ENCODE data around the gene BBC3. TPM values are rescaled to one million over a fixed set of nuclear protein-coding genes. Genes with fewer than 3 reads are reported as not detected.
A peak's percentile ranks its signal among the peaks of the same experiment; 100 is the strongest.

The BBC3 gene
- total RNA-seq, 1 experiment from 2014 or later: 49.5 TPM

DNA sequence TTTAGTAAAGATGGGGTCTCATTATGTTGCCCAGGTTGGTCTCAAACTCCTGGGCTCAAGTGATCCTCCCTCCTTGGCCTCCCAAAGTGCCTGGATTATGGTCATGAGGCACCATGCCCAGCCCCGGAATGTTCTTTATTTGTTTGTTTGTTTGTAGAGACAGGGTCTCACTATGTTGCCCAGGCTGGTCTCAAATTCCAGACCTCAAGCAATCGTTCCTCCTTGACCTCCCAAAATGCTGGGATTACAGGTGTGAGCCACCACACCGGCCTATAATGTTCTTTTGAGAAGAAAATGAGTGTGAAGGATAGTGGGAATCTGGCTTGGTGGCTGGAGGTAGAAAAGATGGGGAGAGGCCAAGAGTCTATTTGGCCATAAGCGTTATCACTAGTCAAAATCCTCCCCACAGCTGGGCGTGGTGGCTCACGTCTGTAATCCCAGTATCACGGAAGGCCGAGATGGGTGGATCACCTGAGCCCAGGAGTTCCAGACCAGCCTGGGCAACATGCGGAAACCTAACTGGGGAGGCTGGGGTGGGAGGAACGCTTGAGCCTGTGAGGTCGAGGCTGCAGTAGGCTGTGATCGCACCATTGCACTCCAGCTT is 5.2 kb upstream of the BBC3 start:
- peaks cover 33% of the 10 kb centered on the region for H3K4me1 Mint-ChIP-seq
- DNase-seq (ENCODE audit: low spot score) (no peak), ATAC-seq (no peak)
- no peak overlapping the region for H3K4me3 Mint-ChIP-seq
- no peaks in the 10 kb centered on the region for H3K36me3 Mint-ChIP-seq
- TF ChIP-seq, protein P1, sequence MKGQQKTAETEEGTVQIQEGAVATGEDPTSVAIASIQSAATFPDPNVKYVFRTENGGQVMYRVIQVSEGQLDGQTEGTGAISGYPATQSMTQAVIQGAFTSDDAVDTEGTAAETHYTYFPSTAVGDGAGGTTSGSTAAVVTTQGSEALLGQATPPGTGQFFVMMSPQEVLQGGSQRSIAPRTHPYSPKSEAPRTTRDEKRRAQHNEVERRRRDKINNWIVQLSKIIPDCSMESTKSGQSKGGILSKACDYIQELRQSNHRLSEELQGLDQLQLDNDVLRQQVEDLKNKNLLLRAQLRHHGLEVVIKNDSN (CRISPR knock-in tag; IDR thresholded peaks at IDR 0.05): no peak
- TF ChIP-seq, protein P2, sequence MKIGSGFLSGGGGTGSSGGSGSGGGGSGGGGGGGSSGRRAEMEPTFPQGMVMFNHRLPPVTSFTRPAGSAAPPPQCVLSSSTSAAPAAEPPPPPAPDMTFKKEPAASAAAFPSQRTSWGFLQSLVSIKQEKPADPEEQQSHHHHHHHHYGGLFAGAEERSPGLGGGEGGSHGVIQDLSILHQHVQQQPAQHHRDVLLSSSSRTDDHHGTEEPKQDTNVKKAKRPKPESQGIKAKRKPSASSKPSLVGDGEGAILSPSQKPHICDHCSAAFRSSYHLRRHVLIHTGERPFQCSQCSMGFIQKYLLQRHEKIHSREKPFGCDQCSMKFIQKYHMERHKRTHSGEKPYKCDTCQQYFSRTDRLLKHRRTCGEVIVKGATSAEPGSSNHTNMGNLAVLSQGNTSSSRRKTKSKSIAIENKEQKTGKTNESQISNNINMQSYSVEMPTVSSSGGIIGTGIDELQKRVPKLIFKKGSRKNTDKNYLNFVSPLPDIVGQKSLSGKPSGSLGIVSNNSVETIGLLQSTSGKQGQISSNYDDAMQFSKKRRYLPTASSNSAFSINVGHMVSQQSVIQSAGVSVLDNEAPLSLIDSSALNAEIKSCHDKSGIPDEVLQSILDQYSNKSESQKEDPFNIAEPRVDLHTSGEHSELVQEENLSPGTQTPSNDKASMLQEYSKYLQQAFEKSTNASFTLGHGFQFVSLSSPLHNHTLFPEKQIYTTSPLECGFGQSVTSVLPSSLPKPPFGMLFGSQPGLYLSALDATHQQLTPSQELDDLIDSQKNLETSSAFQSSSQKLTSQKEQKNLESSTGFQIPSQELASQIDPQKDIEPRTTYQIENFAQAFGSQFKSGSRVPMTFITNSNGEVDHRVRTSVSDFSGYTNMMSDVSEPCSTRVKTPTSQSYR (CRISPR knock-in tag; IDR thresholded peaks at IDR 0.05): no peak
- TF ChIP-seq AR (CRISPR knock-in tag; IDR thresholded peaks at IDR 0.05) (no peak), ZNF121 (CRISPR knock-in tag; IDR thresholded peaks at IDR 0.05) (peak; percentile 58; the same call in 1 of the 2 replicates), HMGA2 (CRISPR knock-in tag; IDR thresholded peaks at IDR 0.05) (no peak), SMAD3 (CRISPR knock-in tag; IDR thresholded peaks at IDR 0.05; ENCODE audit: borderline replicate concordance) (no peak), ZBTB21 (CRISPR knock-in tag; IDR thresholded peaks at IDR 0.05; ENCODE audit: borderline replicate concordance) (no peak)
- TF ChIP-seq, protein P3, sequence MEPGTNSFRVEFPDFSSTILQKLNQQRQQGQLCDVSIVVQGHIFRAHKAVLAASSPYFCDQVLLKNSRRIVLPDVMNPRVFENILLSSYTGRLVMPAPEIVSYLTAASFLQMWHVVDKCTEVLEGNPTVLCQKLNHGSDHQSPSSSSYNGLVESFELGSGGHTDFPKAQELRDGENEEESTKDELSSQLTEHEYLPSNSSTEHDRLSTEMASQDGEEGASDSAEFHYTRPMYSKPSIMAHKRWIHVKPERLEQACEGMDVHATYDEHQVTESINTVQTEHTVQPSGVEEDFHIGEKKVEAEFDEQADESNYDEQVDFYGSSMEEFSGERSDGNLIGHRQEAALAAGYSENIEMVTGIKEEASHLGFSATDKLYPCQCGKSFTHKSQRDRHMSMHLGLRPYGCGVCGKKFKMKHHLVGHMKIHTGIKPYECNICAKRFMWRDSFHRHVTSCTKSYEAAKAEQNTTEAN (CRISPR knock-in tag; IDR thresholded peaks at IDR 0.05): no peak
- H3K27ac Mint-ChIP-seq: no peak overlapping the region
- peaks cover 27% of the 10 kb centered on the region for H3K27me3 Mint-ChIP-seq (ENCODE audit: low read depth)
- POLR2A ChIA-PET: no interaction called here
- CTCF ChIA-PET: no interaction called here
- no peaks in the 10 kb centered on the region for H3K9me3 Mint-ChIP-seq

DNA sequence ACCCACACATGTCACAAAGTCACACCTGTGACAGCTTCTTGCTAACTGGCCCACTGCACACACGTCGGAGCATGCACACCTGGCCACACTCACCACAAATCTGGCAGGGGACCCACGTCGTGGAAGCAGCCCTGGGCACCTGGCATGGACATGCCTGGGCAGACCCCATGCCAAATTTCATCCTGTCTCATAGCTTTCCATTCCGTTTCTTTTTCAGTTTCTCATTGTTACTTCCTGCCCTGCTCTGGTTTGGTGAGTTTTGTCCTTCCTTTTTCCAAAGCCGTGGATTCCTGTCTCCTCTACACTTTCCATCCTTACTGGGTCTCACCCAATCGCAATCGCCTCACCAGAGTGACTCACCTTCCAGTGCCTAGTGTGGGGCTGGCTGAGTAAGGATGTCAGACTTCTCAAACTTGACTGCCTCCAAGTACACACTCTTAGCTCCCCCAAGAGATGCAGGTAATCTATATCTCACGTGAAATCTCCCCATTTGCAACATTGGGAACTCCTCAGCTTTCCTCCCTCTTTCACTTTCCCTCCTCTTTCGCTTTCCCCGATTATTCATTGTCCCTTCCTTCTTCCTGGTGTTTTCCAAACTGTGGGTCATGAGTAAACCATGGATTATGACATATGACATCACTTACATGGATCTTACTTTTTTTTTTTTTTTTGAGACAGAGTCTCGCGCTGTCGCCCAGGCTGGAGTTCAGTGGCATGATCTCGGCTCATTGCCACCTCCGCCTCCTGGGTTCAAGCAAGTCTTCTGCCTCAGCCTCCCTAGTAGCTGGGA is 1.6 kb upstream of the BBC3 start:
- H3K27ac Mint-ChIP-seq: peak overlapping the region; percentile 95
- H3K36me3 Mint-ChIP-seq: no peaks in the 10 kb centered on the region
- H3K9me3 Mint-ChIP-seq: no peaks in the 10 kb centered on the region
- POLR2A ChIA-PET: interaction anchor here (0.9 to 1.9 kb wide), 4 partner anchors 8 to 24 kb away, joined by 3 to 7 read pairs (median 4); partner anchors contain the start of gene CCDC9
- ATAC-seq (no peak), DNase-seq (ENCODE audit: low spot score) (no peak)
- peaks cover 18% of the 10 kb centered on the region for H3K4me1 Mint-ChIP-seq
- peak overlapping the region; percentile 66 for H3K4me3 Mint-ChIP-seq
- no peaks in the 10 kb centered on the region; the same call in 1 of the 2 replicates for H3K27me3 Mint-ChIP-seq (ENCODE audit: low read depth)
- CTCF ChIA-PET: interaction anchor here (0.9 to 2.9 kb wide), 3 partner anchors 12 to 101 kb away, joined by 4 to 21 read pairs (median 4); partner anchors contain the start of gene SAE1
- TF ChIP-seq, protein P1 (CRISPR knock-in tag; IDR thresholded peaks at IDR 0.05): no peak
- TF ChIP-seq SOX15 (CRISPR knock-in tag; IDR thresholded peaks at IDR 0.05) (no peak), FOXP1 (CRISPR knock-in tag; IDR thresholded peaks at IDR 0.05; ENCODE audit: borderline replicate concordance) (no peak), ZNF425 (CRISPR knock-in tag; conservative IDR thresholded peaks at IDR 0.05) (no peak), ATF6 (CRISPR knock-in tag; IDR thresholded peaks at IDR 0.05) (no peak), FOXK1 (CRISPR knock-in tag; IDR thresholded peaks at IDR 0.05) (no peak), ZNF219 (CRISPR knock-in tag; IDR thresholded peaks at IDR 0.05; ENCODE audit: borderline replicate concordance) (no peak), ZNF416 (CRISPR knock-in tag; IDR thresholded peaks at IDR 0.05) (no peak)
- TF ChIP-seq, protein P4, sequence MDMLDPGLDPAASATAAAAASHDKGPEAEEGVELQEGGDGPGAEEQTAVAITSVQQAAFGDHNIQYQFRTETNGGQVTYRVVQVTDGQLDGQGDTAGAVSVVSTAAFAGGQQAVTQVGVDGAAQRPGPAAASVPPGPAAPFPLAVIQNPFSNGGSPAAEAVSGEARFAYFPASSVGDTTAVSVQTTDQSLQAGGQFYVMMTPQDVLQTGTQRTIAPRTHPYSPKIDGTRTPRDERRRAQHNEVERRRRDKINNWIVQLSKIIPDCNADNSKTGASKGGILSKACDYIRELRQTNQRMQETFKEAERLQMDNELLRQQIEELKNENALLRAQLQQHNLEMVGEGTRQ (CRISPR knock-in tag; IDR thresholded peaks at IDR 0.05): no peak

All from WTC11 (cell line).